PC-9 (cell line): ENCODE data around the gene RALB. TPM values are rescaled to one million over a fixed set of nuclear protein-coding genes. Genes with fewer than 3 reads are reported as not detected.
A peak's percentile ranks its signal among the peaks of the same experiment; 100 is the strongest.

ENCODE experiments used
- BruUV-seq: library from RNA; stranded (reverse); fragments of 400-500 nt; replicated peaks from 2 replicates; lab custom pipeline; 2021; lab: Mats Ljungman, UMichigan
- CTCF ChIA-PET: fragments of 300-600 bp; sonication (Branson Sonifier 250); formaldehyde crosslinking; loops from one replicate; lab custom pipeline; 2022; ENCODE audit warnings: antibody characterized with exemption; lab: Charles Lee
- POLR2A ChIA-PET: fragments of 300-600 bp; sonication (Branson Sonifier 250); formaldehyde crosslinking; loops from one replicate; lab custom pipeline; 2022; ENCODE audit warnings: antibody characterized with exemption; ENCODE audit not compliant: unreplicated experiment; lab: Charles Lee
- DNase-seq, 2 experiments: peaks; one replicate each; pipeline versions ENCODE4 v3.0.0 to v3.0.0-alpha.2; 2015 to 2022; ENCODE audit warnings: mixed read lengths in 1 of 2
- H2AFZ ChIP-seq: fragments of 200-600 bp; sonication (generic); 2 replicates; pipeline ENCODE4 v1.8.1; 2017; ENCODE audit warnings: antibody characterized with exemption
- H3F3A ChIP-seq: fragments of 200-600 bp; sonication (generic); 2 replicates; pipeline ENCODE4 v1.8.1; 2017; ENCODE audit warnings: antibody characterized with exemption, mild to moderate bottlenecking, low read depth; ENCODE audit not compliant: insufficient read depth
- H3K27ac ChIP-seq: fragments of 200-600 bp; sonication (generic); 2 replicates; pipeline ENCODE4 v1.6.1; 2016; ENCODE audit warnings: mixed run types
- H3K27me3 ChIP-seq: fragments of 200-600 bp; sonication (generic); 2 replicates; pipeline ENCODE4 v1.6.1; 2016; ENCODE audit warnings: low read depth, mixed run types; ENCODE audit not compliant: insufficient read depth
- H3K36me3 ChIP-seq: fragments of 200-600 bp; sonication (generic); 2 replicates; pipeline ENCODE4 v1.6.1; 2016; ENCODE audit warnings: low read depth, mixed run types
- H3K4me1 ChIP-seq: fragments of 200-600 bp; sonication (generic); replicated peaks from 2 replicates; pipeline ENCODE4 v1.6.1; 2016; ENCODE audit warnings: mixed run types; ENCODE audit not compliant: insufficient read depth
- H3K4me2 ChIP-seq: fragments of 200-600 bp; sonication (generic); 2 replicates; pipeline ENCODE4 v1.6.1; 2017; ENCODE audit warnings: mixed run types
- H3K4me3 ChIP-seq: fragments of 200-600 bp; sonication (generic); 2 replicates; pipeline ENCODE4 v1.6.1; 2016; ENCODE audit warnings: mixed run types
- H3K79me2 ChIP-seq: fragments of 200-600 bp; sonication (generic); 2 replicates; pipeline ENCODE4 v1.6.1; 2017; ENCODE audit warnings: low read depth, mixed run types
- H3K9me2 ChIP-seq: fragments of 200-600 bp; sonication (generic); 2 replicates; pipeline ENCODE4 v1.8.1; 2017; ENCODE audit warnings: mild to moderate bottlenecking; ENCODE audit not compliant: insufficient read depth
- H3K9me3 ChIP-seq: fragments of 200-600 bp; sonication (generic); 2 replicates; pipeline ENCODE4 v1.8.1; 2016; ENCODE audit warnings: low read depth; ENCODE audit not compliant: insufficient read depth
- H4K20me1 ChIP-seq: fragments of 200-600 bp; sonication (generic); 2 replicates; pipeline ENCODE4 v1.8.1; 2017; ENCODE audit not compliant: insufficient read depth
- EZH2 ChIP-seq: fragments of 200-600 bp; sonication (generic); IDR thresholded peaks from 2 replicates; pipeline ENCODE4 v1.8.0; 2017; ENCODE audit warnings: antibody characterized with exemption, low read depth
- intact Hi-C: fragments of 100-400 bp; cut with micrococcal nuclease; formaldehyde crosslinking; loops from one replicate; pipeline ENCODE4 v1.10.0; 2022; ENCODE audit not compliant: unreplicated experiment
- total RNA-seq: library from RNA; stranded (reverse); gene quantifications from 2 replicates; pipeline ENCODE4 v1.2.3, GENCODE V29; 2021
- TF ChIP-seq, protein P1 (sequence below): fragments of 200-600 bp; sonication (generic); conservative IDR thresholded peaks from 2 replicates; pipeline ENCODE4 v1.6.1; 2017; ENCODE audit warnings: mixed run types, antibody characterized with exemption, mild to moderate bottlenecking, moderate library complexity

Gene RALB
- total RNA-seq, 1 experiment from 2014 or later: 86.6 TPM

DNA sequence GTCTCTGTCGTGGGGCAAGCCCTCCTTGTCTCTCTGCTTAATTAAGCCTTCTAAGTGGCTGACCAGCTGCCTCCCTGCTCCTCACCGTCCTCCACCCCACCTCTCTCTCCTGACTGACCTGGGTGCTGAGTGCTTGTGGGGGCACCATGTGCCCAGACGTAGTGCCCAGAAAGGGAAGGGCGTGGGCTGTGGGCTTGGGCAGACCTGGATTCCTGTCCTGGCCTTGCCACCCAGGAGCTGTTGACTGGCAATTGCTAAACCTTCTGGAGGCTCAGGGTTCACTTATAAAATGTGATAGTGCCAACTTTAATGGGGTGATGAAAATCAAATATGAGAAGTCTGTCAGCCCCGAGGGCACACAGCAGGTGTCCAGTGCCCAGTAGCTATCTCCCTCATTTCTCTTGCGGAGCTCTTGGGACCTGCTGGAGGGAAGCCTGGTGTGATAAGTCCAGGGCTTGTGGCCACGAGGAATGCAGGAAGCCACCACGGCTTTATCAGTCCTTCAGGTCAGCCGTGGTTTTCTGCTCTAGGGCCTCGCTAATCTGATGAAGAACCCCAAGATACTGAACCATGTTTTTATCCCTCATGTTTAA lies 71.3 kb downstream of the RALB start:
- BruUV-seq: no TSS peak
- Histone ChIP-seq H3K4me3 (no peak overlapping the region), H3K27ac (no peak overlapping the region), H3K4me2 (peak overlapping the region; percentile 36), H2AFZ (no peak overlapping the region), H3K4me1 (peaks cover 44% of the 10 kb centered on the region), H3K27me3 (peaks cover 20% of the 10 kb centered on the region), H3K9me3 (no peaks in the 10 kb centered on the region), H3K9me2 (no peaks in the 10 kb centered on the region), H4K20me1 (no peaks in the 10 kb centered on the region), H3F3A (peaks cover 20% of the 10 kb centered on the region), H3K79me2 (no peaks in the 10 kb centered on the region), H3K36me3 (no peaks in the 10 kb centered on the region)
- TF ChIP-seq, protein P1, sequence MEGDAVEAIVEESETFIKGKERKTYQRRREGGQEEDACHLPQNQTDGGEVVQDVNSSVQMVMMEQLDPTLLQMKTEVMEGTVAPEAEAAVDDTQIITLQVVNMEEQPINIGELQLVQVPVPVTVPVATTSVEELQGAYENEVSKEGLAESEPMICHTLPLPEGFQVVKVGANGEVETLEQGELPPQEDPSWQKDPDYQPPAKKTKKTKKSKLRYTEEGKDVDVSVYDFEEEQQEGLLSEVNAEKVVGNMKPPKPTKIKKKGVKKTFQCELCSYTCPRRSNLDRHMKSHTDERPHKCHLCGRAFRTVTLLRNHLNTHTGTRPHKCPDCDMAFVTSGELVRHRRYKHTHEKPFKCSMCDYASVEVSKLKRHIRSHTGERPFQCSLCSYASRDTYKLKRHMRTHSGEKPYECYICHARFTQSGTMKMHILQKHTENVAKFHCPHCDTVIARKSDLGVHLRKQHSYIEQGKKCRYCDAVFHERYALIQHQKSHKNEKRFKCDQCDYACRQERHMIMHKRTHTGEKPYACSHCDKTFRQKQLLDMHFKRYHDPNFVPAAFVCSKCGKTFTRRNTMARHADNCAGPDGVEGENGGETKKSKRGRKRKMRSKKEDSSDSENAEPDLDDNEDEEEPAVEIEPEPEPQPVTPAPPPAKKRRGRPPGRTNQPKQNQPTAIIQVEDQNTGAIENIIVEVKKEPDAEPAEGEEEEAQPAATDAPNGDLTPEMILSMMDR: no peak
- no peak for TF ChIP-seq EZH2
- ChIA-PET POLR2A (interaction anchor here (0.6 to 0.9 kb wide), 7 partner anchors 11 to 751 kb away, joined by 3 to 26 read pairs (median 6); no protein-coding TSS in a partner anchor), CTCF (interaction anchor here (0.5 to 0.9 kb wide), 5 partner anchors 20 to 726 kb away, joined by 3 to 4 read pairs (median 3); no protein-coding TSS in a partner anchor)
- intact Hi-C loops: no loop called here
- peak; percentile 81 to 97 for DNase-seq

DNA sequence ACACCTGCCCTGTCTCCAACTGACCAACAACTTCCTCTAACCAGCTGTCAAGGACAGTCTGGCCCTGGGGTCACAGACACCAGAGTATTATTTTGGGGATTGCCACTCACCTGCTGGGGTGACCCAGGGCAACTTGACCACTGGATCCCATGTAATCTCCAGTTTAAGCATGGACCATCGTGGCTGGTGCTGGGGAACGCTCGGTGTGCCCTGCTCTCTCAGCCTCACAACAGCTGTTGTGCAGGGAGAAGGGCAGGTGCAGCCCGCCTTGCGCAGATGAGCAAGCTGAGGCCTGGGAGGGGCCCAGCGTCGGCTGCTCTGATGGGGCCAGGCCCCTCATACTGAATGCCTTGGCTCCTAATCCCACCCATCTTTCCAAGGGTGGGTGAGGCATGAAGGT lies 72.3 kb downstream of the RALB start:
- Histone ChIP-seq H3K36me3 (no peaks in the 10 kb centered on the region), H3K4me1 (peaks cover 34% of the 10 kb centered on the region), H3K27ac (no peak overlapping the region), H3F3A (peaks cover 19% of the 10 kb centered on the region), H3K27me3 (peaks cover 31% of the 10 kb centered on the region), H3K9me2 (no peaks in the 10 kb centered on the region), H3K4me3 (no peak overlapping the region), H4K20me1 (no peaks in the 10 kb centered on the region), H3K4me2 (no peak overlapping the region), H2AFZ (no peak overlapping the region), H3K9me3 (no peaks in the 10 kb centered on the region), H3K79me2 (no peaks in the 10 kb centered on the region)
- ChIA-PET CTCF (no interaction called here), POLR2A (no interaction called here)
- no peak for TF ChIP-seq EZH2
- TF ChIP-seq, protein P1: no peak
- intact Hi-C loops: no loop called here
- no peak for DNase-seq
- BruUV-seq: no TSS peak

DNA sequence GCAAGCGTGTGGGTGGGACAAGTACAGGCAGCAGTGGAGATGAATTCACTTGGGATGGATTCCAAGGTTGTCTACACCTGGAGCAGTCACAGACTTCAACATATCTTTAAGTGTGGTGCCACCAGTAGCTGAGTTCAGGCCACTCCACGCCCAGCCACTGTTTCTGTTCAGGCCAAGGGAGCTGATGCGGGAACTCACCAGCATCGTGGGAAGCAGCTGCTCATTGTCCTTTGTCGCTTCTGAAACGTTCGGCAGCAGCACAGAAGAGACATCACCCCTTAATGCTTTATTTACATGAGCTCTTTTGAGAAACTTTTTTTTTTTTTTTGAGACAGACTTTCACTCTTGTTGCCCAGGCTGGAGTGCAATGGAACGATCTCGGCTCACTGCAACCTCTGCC lies 73.4 kb downstream of the RALB start:
- no peaks in the 10 kb centered on the region for H3K9me3 ChIP-seq
- H3K9me2 ChIP-seq: no peaks in the 10 kb centered on the region
- intact Hi-C loops: no loop called here
- no peak for DNase-seq
- H3K36me3 ChIP-seq: no peaks in the 10 kb centered on the region
- H3K4me1 ChIP-seq: peaks cover 25% of the 10 kb centered on the region
- peaks cover 10% of the 10 kb centered on the region; the same call in 1 of the 2 replicates for H3F3A ChIP-seq
- ChIA-PET POLR2A (interaction anchor here (0.6 to 0.7 kb wide), 2 partner anchors 75 to 95 kb away, joined by 3 to 7 read pairs; no protein-coding TSS in a partner anchor), CTCF (interaction anchor here (0.7 kb wide), 2 partner anchors 164 to 315 kb away, joined by 3 read pairs; no protein-coding TSS in a partner anchor)
- BruUV-seq: no TSS peak
- peaks cover 42% of the 10 kb centered on the region for H3K27me3 ChIP-seq
- H3K27ac ChIP-seq: no peak overlapping the region
- no peak for TF ChIP-seq EZH2
- TF ChIP-seq, protein P1: no peak
- no peak overlapping the region for H3K4me2 ChIP-seq
- H4K20me1 ChIP-seq: no peaks in the 10 kb centered on the region
- H3K4me3 ChIP-seq: no peak overlapping the region
- no peaks in the 10 kb centered on the region for H3K79me2 ChIP-seq
- H2AFZ ChIP-seq: no peak overlapping the region
